ENCODE data around the gene STARD3.

Gene STARD3

DNA sequence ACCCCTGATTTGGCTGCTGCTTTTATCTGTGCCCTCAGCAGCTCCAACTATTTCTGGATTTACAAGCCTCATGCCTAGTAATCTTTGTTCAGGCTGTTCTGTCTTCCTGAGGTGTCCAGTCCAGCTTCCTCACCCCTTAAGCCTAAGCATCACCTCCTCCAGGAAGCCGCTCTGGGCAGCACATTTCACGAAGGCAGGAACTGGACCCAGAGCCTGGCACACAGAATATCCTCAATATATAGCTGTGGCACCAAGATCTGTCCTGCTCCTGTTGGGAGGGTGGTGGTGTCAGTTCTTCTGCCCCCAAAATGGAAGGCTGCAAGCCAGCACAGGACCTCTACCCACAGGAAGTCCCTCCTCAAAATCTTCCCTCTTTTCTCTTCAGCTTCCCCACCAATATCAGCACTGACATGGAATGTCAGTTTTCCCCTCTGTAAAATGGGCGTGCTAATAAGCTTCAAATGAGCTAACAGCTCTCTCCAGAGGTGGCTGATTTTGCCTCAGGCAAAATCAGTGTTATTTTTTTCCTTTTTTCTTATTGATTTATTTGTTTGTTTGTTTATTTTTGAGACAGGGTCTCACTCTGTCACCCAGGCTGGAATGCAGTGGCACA lies 22.3 kb upstream of the STARD3 start:
- Histone ChIP-seq H2BK120ac (ENCODE audit: low read depth, low read length) (no peak overlapping the region), H3K14ac (ENCODE audit: low read length) (no peak overlapping the region), H4K8ac (ENCODE audit: low read depth, low read length) (no peak overlapping the region), H2BK12ac (ENCODE audit: low read length) (no peak overlapping the region), H2AK5ac (ENCODE audit: low read depth, low read length) (no peak overlapping the region), H3K18ac (ENCODE audit: low read length) (no peak overlapping the region), H3K27me3 (ENCODE audit: control insufficient read depth in 3 of 3, insufficient read depth in 3 of 3, low read depth in 1 of 3, low read length in 3 of 3) (peaks cover 10 to 85% (median 44%) of the 10 kb centered on the region in 3 experiments), H2AFZ (ENCODE audit: low read length) (no peak overlapping the region), H3K4me3 (ENCODE audit: low read length in 2 of 2) (no peak overlapping the region), H3K4me1 (ENCODE audit: control insufficient read depth in 2 of 2, insufficient read depth in 1 of 2, low read depth in 1 of 2, low read length in 2 of 2) (peaks cover 3 to 5% of the 10 kb centered on the region in 2 donors), H3K27ac (replicated peaks; ENCODE audit: low read length) (no peak overlapping the region), H3K4ac (ENCODE audit: low read length) (no peak overlapping the region), H2BK5ac (ENCODE audit: low read length) (no peak overlapping the region), H4K91ac (ENCODE audit: low read depth, low read length, poor library complexity) (no peak overlapping the region), H3K36me3 (replicated peaks in 1 of 2; ENCODE audit: control insufficient read depth in 2 of 2, insufficient read depth in 2 of 2, low read length in 2 of 2) (no peaks in the 10 kb centered on the region), H2BK15ac (ENCODE audit: low read length) (no peak overlapping the region), H3K79me1 (ENCODE audit: low read depth, low read length) (no peaks in the 10 kb centered on the region), H3K9ac (ENCODE audit: low read depth, low read length, poor library complexity) (no peak overlapping the region), H3K4me2 (ENCODE audit: insufficient read depth, low read length, poor library complexity, severe bottlenecking) (no peak overlapping the region), H3K9me3 (replicated peaks in 1 of 2; ENCODE audit: control insufficient read depth in 2 of 2, insufficient read depth in 1 of 2, low read depth in 1 of 2, low read length in 2 of 2) (no peaks in the 10 kb centered on the region), H3K23ac (ENCODE audit: low read depth, low read length, poor library complexity) (no peak overlapping the region)
- no CpG with 5 or more reads among the region's 3 CpGs for WGBS, 2 donors (ENCODE audit: extremely low coverage in 2 of 2, insufficient read length in 2 of 2, insufficient replicate concordance in 1 of 2)
- DNase-seq (ENCODE audit: low spot score) = no peak

DNA sequence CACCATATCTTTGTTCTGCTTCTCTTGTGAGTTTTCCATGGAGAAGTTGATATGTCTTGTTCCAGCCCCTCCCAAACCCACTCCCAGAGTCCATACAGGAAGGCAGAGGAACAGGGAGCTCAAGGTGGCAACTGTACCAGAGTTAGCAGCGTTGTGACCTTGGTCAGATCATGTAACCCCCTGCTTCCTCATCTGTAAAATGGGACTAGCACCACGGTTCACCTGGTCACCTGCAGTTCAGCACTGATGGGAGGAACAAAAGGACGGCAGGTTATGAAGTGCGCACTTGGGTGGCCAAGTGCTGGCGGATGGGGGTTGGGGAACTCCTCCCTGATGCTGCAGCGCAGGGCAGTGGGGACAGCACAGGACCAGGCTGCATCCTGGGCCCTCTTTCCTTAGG lies 21.5 kb upstream of the STARD3 start:
- Histone ChIP-seq H3K4me1 (ENCODE audit: control insufficient read depth in 2 of 2, insufficient read depth in 1 of 2, low read depth in 1 of 2, low read length in 2 of 2) (peaks cover 3 to 5% of the 10 kb centered on the region in 2 donors), H3K9me3 (replicated peaks in 1 of 2; ENCODE audit: control insufficient read depth in 2 of 2, insufficient read depth in 1 of 2, low read depth in 1 of 2, low read length in 2 of 2) (no peaks in the 10 kb centered on the region), H3K36me3 (replicated peaks in 1 of 2; ENCODE audit: control insufficient read depth in 2 of 2, insufficient read depth in 2 of 2, low read length in 2 of 2) (no peaks in the 10 kb centered on the region), H4K8ac (ENCODE audit: low read depth, low read length) (no peak overlapping the region), H3K27me3 (ENCODE audit: control insufficient read depth in 3 of 3, insufficient read depth in 3 of 3, low read depth in 1 of 3, low read length in 3 of 3) (peaks cover 10 to 82% (median 44%) of the 10 kb centered on the region in 3 experiments), H4K91ac (ENCODE audit: low read depth, low read length, poor library complexity) (no peak overlapping the region), H2BK5ac (ENCODE audit: low read length) (no peak overlapping the region), H2BK120ac (ENCODE audit: low read depth, low read length) (no peak overlapping the region), H3K9ac (ENCODE audit: low read depth, low read length, poor library complexity) (no peak overlapping the region), H3K23ac (ENCODE audit: low read depth, low read length, poor library complexity) (no peak overlapping the region), H2BK15ac (ENCODE audit: low read length) (no peak overlapping the region), H2AK5ac (ENCODE audit: low read depth, low read length) (no peak overlapping the region), H3K4me2 (ENCODE audit: insufficient read depth, low read length, poor library complexity, severe bottlenecking) (no peak overlapping the region), H2AFZ (ENCODE audit: low read length) (no peak overlapping the region), H3K14ac (ENCODE audit: low read length) (no peak overlapping the region), H3K79me1 (ENCODE audit: low read depth, low read length) (no peaks in the 10 kb centered on the region), H3K27ac (replicated peaks; ENCODE audit: low read length) (no peak overlapping the region), H2BK12ac (ENCODE audit: low read length) (no peak overlapping the region), H3K4me3 (ENCODE audit: low read length in 2 of 2) (no peak overlapping the region), H3K18ac (ENCODE audit: low read length) (no peak overlapping the region), H3K4ac (ENCODE audit: low read length) (no peak overlapping the region)
- DNase-seq (ENCODE audit: low spot score) = no peak
- WGBS, 2 donors (ENCODE audit: extremely low coverage in 2 of 2, insufficient read length in 2 of 2, insufficient replicate concordance in 1 of 2) = no CpG with 5 or more reads among the region's 6 CpGs

DNA sequence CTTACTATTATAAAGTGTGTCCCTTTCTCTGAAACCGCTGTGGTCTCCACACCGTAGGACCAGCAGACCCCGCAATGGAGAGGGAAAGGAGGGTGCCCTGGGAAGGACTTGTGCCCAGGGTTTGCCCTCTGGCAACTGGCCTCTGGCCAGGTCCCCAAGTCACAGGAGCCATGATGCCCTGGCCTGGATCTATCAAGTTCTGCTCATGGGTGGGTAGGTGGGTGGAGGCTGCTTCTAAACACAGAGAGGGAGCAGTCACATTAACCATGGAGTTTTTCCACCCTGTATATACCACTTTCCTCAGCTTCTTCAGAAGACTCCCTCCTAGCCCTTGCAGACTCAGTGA lies 19.9 kb upstream of the STARD3 start:
- no CpG with 5 or more reads among the region's 3 CpGs for WGBS, 2 donors (ENCODE audit: extremely low coverage in 2 of 2, insufficient read length in 2 of 2, insufficient replicate concordance in 1 of 2)
- peaks cover 10 to 80% (median 46%) of the 10 kb centered on the region in 3 experiments for H3K27me3 ChIP-seq (ENCODE audit: control insufficient read depth in 3 of 3, insufficient read depth in 3 of 3, low read depth in 1 of 3, low read length in 3 of 3)

GRCh38 chr17:39617446-39618245 lies 19.3 kb upstream of the STARD3 start:
- Histone ChIP-seq H3K9ac (ENCODE audit: low read depth, low read length, poor library complexity) (peak overlapping the region; percentile 64), H3K4me2 (ENCODE audit: insufficient read depth, low read length, poor library complexity, severe bottlenecking) (peak overlapping the region; percentile 78), H2BK5ac (ENCODE audit: low read length) (no peak overlapping the region), H3K4me1 (ENCODE audit: control insufficient read depth in 2 of 2, insufficient read depth in 1 of 2, low read depth in 1 of 2, low read length in 2 of 2) (peaks cover 6 to 7% of the 10 kb centered on the region in 2 donors), H3K27me3 (ENCODE audit: control insufficient read depth in 3 of 3, insufficient read depth in 3 of 3, low read depth in 1 of 3, low read length in 3 of 3) (peaks cover 10 to 74% (median 47%) of the 10 kb centered on the region in 3 experiments), H2BK15ac (ENCODE audit: low read length) (peak overlapping the region; percentile 22), H3K27ac (replicated peaks; ENCODE audit: low read length) (no peak overlapping the region), H3K14ac (ENCODE audit: low read length) (no peak overlapping the region), H3K9me3 (replicated peaks in 1 of 2; ENCODE audit: control insufficient read depth in 2 of 2, insufficient read depth in 1 of 2, low read depth in 1 of 2, low read length in 2 of 2) (no peaks in the 10 kb centered on the region), H3K4ac (ENCODE audit: low read length) (no peak overlapping the region), H2BK12ac (ENCODE audit: low read length) (no peak overlapping the region), H3K18ac (ENCODE audit: low read length) (peak overlapping the region; percentile 67), H2AK5ac (ENCODE audit: low read depth, low read length) (no peak overlapping the region), H4K8ac (ENCODE audit: low read depth, low read length) (no peak overlapping the region), H3K36me3 (replicated peaks in 1 of 2; ENCODE audit: control insufficient read depth in 2 of 2, insufficient read depth in 2 of 2, low read length in 2 of 2) (no peaks in the 10 kb centered on the region), H2BK120ac (ENCODE audit: low read depth, low read length) (no peak overlapping the region), H4K91ac (ENCODE audit: low read depth, low read length, poor library complexity) (no peak overlapping the region), H2AFZ (ENCODE audit: low read length) (peak overlapping the region; percentile 87), H3K23ac (ENCODE audit: low read depth, low read length, poor library complexity) (no peak overlapping the region), H3K79me1 (ENCODE audit: low read depth, low read length) (no peaks in the 10 kb centered on the region), H3K4me3 (ENCODE audit: low read length in 2 of 2) (peak overlapping the region; percentile 43 to 70)
- no CpG with 5 or more reads among the region's 79 CpGs for WGBS, 2 donors (ENCODE audit: extremely low coverage in 2 of 2, insufficient read length in 2 of 2, insufficient replicate concordance in 1 of 2)
- no peak for DNase-seq (ENCODE audit: low spot score)

More for the DNA sequence above, 19.9 kb upstream of the STARD3 start:
- Histone ChIP-seq H3K23ac (ENCODE audit: low read depth, low read length, poor library complexity) (no peak overlapping the region), H3K18ac (ENCODE audit: low read length) (no peak overlapping the region), H4K91ac (ENCODE audit: low read depth, low read length, poor library complexity) (no peak overlapping the region), H2BK120ac (ENCODE audit: low read depth, low read length) (no peak overlapping the region), H3K4ac (ENCODE audit: low read length) (no peak overlapping the region), H2AK5ac (ENCODE audit: low read depth, low read length) (no peak overlapping the region), H3K4me3 (ENCODE audit: low read length in 2 of 2) (no peak overlapping the region), H3K14ac (ENCODE audit: low read length) (no peak overlapping the region), H3K4me2 (ENCODE audit: insufficient read depth, low read length, poor library complexity, severe bottlenecking) (no peak overlapping the region), H2BK15ac (ENCODE audit: low read length) (no peak overlapping the region), H2BK12ac (ENCODE audit: low read length) (no peak overlapping the region), H3K27ac (replicated peaks; ENCODE audit: low read length) (no peak overlapping the region), H3K9ac (ENCODE audit: low read depth, low read length, poor library complexity) (no peak overlapping the region), H4K8ac (ENCODE audit: low read depth, low read length) (no peak overlapping the region), H3K9me3 (replicated peaks in 1 of 2; ENCODE audit: control insufficient read depth in 2 of 2, insufficient read depth in 1 of 2, low read depth in 1 of 2, low read length in 2 of 2) (no peaks in the 10 kb centered on the region), H2AFZ (ENCODE audit: low read length) (no peak overlapping the region), H3K36me3 (replicated peaks in 1 of 2; ENCODE audit: control insufficient read depth in 2 of 2, insufficient read depth in 2 of 2, low read length in 2 of 2) (no peaks in the 10 kb centered on the region), H3K4me1 (ENCODE audit: control insufficient read depth in 2 of 2, insufficient read depth in 1 of 2, low read depth in 1 of 2, low read length in 2 of 2) (peaks cover 4 to 6% of the 10 kb centered on the region in 2 donors), H3K79me1 (ENCODE audit: low read depth, low read length) (no peaks in the 10 kb centered on the region), H2BK5ac (ENCODE audit: low read length) (no peak overlapping the region)
- DNase-seq (ENCODE audit: low spot score) = no peak

Measured in neuronal stem cell (in vitro differentiated cells).